HCT116 (cell line): Measurements from ENCODE around the gene EEF1E1.

Experiments
- POLR2A ChIP-seq: IDR thresholded peaks from 2 replicates; pipeline ENCODE4 v1.7.0; 2011; ENCODE audit warnings: borderline replicate concordance; ENCODE audit not compliant: insufficient read depth, insufficient read length; ENCODE audit errors: extremely low read depth
- YY1 ChIP-seq: IDR thresholded peaks from 2 replicates; pipeline ENCODE4 v1.6.1; 2011; ENCODE audit warnings: low read length, low read depth, moderate library complexity, mild to moderate bottlenecking; ENCODE audit not compliant: insufficient replicate concordance; ENCODE audit errors: extremely low read depth
- TF ChIP-seq, protein P1 (sequence below): IDR thresholded peaks from 2 replicates; pipeline ENCODE4 v1.6.1; 2012; ENCODE audit warnings: low read depth

- TF ChIP-seq YY1 (no peak), POLR2A (no peak)
- TF ChIP-seq, protein P1, sequence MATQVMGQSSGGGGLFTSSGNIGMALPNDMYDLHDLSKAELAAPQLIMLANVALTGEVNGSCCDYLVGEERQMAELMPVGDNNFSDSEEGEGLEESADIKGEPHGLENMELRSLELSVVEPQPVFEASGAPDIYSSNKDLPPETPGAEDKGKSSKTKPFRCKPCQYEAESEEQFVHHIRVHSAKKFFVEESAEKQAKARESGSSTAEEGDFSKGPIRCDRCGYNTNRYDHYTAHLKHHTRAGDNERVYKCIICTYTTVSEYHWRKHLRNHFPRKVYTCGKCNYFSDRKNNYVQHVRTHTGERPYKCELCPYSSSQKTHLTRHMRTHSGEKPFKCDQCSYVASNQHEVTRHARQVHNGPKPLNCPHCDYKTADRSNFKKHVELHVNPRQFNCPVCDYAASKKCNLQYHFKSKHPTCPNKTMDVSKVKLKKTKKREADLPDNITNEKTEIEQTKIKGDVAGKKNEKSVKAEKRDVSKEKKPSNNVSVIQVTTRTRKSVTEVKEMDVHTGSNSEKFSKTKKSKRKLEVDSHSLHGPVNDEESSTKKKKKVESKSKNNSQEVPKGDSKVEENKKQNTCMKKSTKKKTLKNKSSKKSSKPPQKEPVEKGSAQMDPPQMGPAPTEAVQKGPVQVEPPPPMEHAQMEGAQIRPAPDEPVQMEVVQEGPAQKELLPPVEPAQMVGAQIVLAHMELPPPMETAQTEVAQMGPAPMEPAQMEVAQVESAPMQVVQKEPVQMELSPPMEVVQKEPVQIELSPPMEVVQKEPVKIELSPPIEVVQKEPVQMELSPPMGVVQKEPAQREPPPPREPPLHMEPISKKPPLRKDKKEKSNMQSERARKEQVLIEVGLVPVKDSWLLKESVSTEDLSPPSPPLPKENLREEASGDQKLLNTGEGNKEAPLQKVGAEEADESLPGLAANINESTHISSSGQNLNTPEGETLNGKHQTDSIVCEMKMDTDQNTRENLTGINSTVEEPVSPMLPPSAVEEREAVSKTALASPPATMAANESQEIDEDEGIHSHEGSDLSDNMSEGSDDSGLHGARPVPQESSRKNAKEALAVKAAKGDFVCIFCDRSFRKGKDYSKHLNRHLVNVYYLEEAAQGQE, result no peak
These were observed 36.2 kb downstream of the EEF1E1 start for GRCh38 chr6:8066108-8066507.
